Activated CD4-positive, alpha-beta T cell treated with anti-CD3 and anti-CD28 coated beads for 24 hours (primary cell): ENCODE data around the gene PTPRD.

Experiments
- DNase-seq, 2 donors: peaks; one replicate each; pipeline ENCODE4 v3.0.0-alpha.2; 2020; ENCODE audit warnings: low read depth in 2 of 2

PTPRD gene

GRCh38 chr9:9754186-9754585 lies 858.6 kb downstream of the PTPRD start:
- no peak for DNase-seq

- no peak for DNase-seq
Observed at GRCh38 chr9:9753266-9753665, 859.5 kb downstream of the PTPRD start.

GRCh38 chr9:9752722-9753121 lies 860.1 kb downstream of the PTPRD start:
- DNase-seq: no peak

- no peak for DNase-seq
Observed at GRCh38 chr9:9751996-9752395, 860.8 kb downstream of the PTPRD start.

GRCh38 chr9:9750719-9751118 lies 862.1 kb downstream of the PTPRD start:
- DNase-seq: no peak

- DNase-seq: no peak
Observed at GRCh38 chr9:9749591-9749990, 863.2 kb downstream of the PTPRD start.

- no peak for DNase-seq
Observed at GRCh38 chr9:9747787-9748186, 865.0 kb downstream of the PTPRD start.

- no peak for DNase-seq
Observed at GRCh38 chr9:9746826-9747225, 866.0 kb downstream of the PTPRD start.

GRCh38 chr9:9743822-9744221 lies 869.0 kb downstream of the PTPRD start:
- no peak for DNase-seq

GRCh38 chr9:9730174-9730573 lies 882.6 kb downstream of the PTPRD start:
- DNase-seq: no peak

GRCh38 chr9:9729082-9729481 lies 883.7 kb downstream of the PTPRD start:
- DNase-seq: no peak

GRCh38 chr9:9719373-9720112 lies 893.3 kb downstream of the PTPRD start:
- DNase-seq: no peak

GRCh38 chr9:9718691-9719090 lies 894.1 kb downstream of the PTPRD start:
- no peak for DNase-seq

GRCh38 chr9:9679433-9679832 lies 933.4 kb downstream of the PTPRD start:
- DNase-seq: no peak

- DNase-seq: no peak
Observed at GRCh38 chr9:9674461-9674860, 938.3 kb downstream of the PTPRD start.

GRCh38 chr9:9670454-9670853 lies 942.3 kb downstream of the PTPRD start:
- no peak for DNase-seq

GRCh38 chr9:9645006-9645405 lies 967.8 kb downstream of the PTPRD start:
- DNase-seq: no peak

- no peak for DNase-seq
Observed at GRCh38 chr9:9631284-9631683, 981.5 kb downstream of the PTPRD start.

GRCh38 chr9:9625248-9625647 lies 987.6 kb downstream of the PTPRD start:
- no peak for DNase-seq

- DNase-seq: no peak
Observed at GRCh38 chr9:9623506-9623905, 989.3 kb downstream of the PTPRD start.

GRCh38 chr9:9621355-9621940 lies 991.4 kb downstream of the PTPRD start:
- no peak for DNase-seq

GRCh38 chr9:9620736-9621135 lies 992.1 kb downstream of the PTPRD start:
- no peak for DNase-seq

GRCh38 chr9:9615086-9615485 lies 997.7 kb downstream of the PTPRD start:
- no peak for DNase-seq

GRCh38 chr9:9614607-9615006 lies 998.2 kb downstream of the PTPRD start:
- no peak for DNase-seq
